Osteocyte (in vitro differentiated cells): Measurements from ENCODE around the gene BRICD5. TPM values are rescaled to one million over a fixed set of nuclear protein-coding genes. Genes with fewer than 3 reads are reported as not detected.

Source experiments
- DNase-seq: peaks from one replicate; pipeline ENCODE4 v3.0.0; 2021; ENCODE audit warnings: mixed read lengths; ENCODE audit not compliant: unreplicated experiment; ENCODE audit errors: extremely low spot score
- H3K27ac Mint-ChIP-seq: one replicate; pipeline ENCODE4 v1.8.0; 2021; ENCODE audit warnings: mild to moderate bottlenecking, mixed read lengths; ENCODE audit not compliant: unreplicated experiment
- H3K27me3 Mint-ChIP-seq: one replicate; pipeline ENCODE4 v1.8.0; 2021; ENCODE audit warnings: mixed read lengths; ENCODE audit not compliant: unreplicated experiment
- H3K36me3 Mint-ChIP-seq: one replicate; pipeline ENCODE4 v1.8.0; 2021; ENCODE audit warnings: mixed read lengths; ENCODE audit not compliant: unreplicated experiment
- H3K4me1 Mint-ChIP-seq: one replicate; pipeline ENCODE4 v1.8.0; 2021; ENCODE audit warnings: mixed read lengths; ENCODE audit not compliant: unreplicated experiment
- H3K4me3 Mint-ChIP-seq: one replicate; pipeline ENCODE4 v1.8.0; 2021; ENCODE audit warnings: mild to moderate bottlenecking, moderate library complexity, mixed read lengths; ENCODE audit not compliant: unreplicated experiment
- H3K9me3 Mint-ChIP-seq: one replicate; pipeline ENCODE4 v1.8.0; 2021; ENCODE audit warnings: mixed read lengths; ENCODE audit not compliant: unreplicated experiment
- CTCF ChIP-seq: fragments of 200-600 bp; sonication (generic); IDR thresholded peaks from 2 replicates; pipeline ENCODE4 v1.5.0; 2021; ENCODE audit warnings: antibody characterized with exemption, mild to moderate bottlenecking, moderate library complexity
- total RNA-seq: library from RNA; stranded (reverse); gene quantifications from 2 replicates; pipeline ENCODE4 v1.2.1, GENCODE V29; 2021

Gene BRICD5
- total RNA-seq, 1 donor from 2014 or later: 6.6 TPM

GRCh38 chr16:2184346-2184745, 26.3 kb downstream of the BRICD5 start:
- no peak for TF ChIP-seq CTCF
- Mint-ChIP-seq H3K27ac (no peak overlapping the region), H3K27me3 (no peaks in the 10 kb centered on the region), H3K9me3 (no peaks in the 10 kb centered on the region), H3K4me3 (no peak overlapping the region), H3K36me3 (no peaks in the 10 kb centered on the region), H3K4me1 (no peaks in the 10 kb centered on the region)
- no peak for DNase-seq

GRCh38 chr16:2183671-2184070, 27.0 kb downstream of the BRICD5 start:
- TF ChIP-seq CTCF: no peak
- no peaks in the 10 kb centered on the region for H3K36me3 Mint-ChIP-seq
- no peaks in the 10 kb centered on the region for H3K4me1 Mint-ChIP-seq
- no peak overlapping the region for H3K27ac Mint-ChIP-seq
- no peak for DNase-seq
- no peaks in the 10 kb centered on the region for H3K9me3 Mint-ChIP-seq
- H3K27me3 Mint-ChIP-seq: no peaks in the 10 kb centered on the region
- H3K4me3 Mint-ChIP-seq: no peak overlapping the region

- no peaks in the 10 kb centered on the region for H3K4me1 Mint-ChIP-seq
- no peak overlapping the region for H3K27ac Mint-ChIP-seq
- H3K9me3 Mint-ChIP-seq: no peaks in the 10 kb centered on the region
- TF ChIP-seq CTCF: no peak
- peaks cover 2% of the 10 kb centered on the region for H3K36me3 Mint-ChIP-seq
- no peak overlapping the region for H3K4me3 Mint-ChIP-seq
- DNase-seq: no peak
- no peaks in the 10 kb centered on the region for H3K27me3 Mint-ChIP-seq
Observed at GRCh38 chr16:2181952-2182351, 28.7 kb downstream of the BRICD5 start.

- Mint-ChIP-seq H3K27me3 (no peaks in the 10 kb centered on the region), H3K36me3 (peaks cover 3% of the 10 kb centered on the region), H3K4me3 (no peak overlapping the region), H3K4me1 (no peaks in the 10 kb centered on the region), H3K27ac (no peak overlapping the region), H3K9me3 (no peaks in the 10 kb centered on the region)
- DNase-seq: no peak
- no peak for TF ChIP-seq CTCF
Observed at GRCh38 chr16:2180962-2181923, 29.4 kb downstream of the BRICD5 start.

- Mint-ChIP-seq H3K4me1 (no peaks in the 10 kb centered on the region), H3K27ac (no peak overlapping the region), H3K4me3 (no peak overlapping the region), H3K36me3 (peaks cover 8% of the 10 kb centered on the region), H3K9me3 (no peaks in the 10 kb centered on the region), H3K27me3 (no peaks in the 10 kb centered on the region)
- TF ChIP-seq CTCF: no peak
- no peak for DNase-seq
Observed at GRCh38 chr16:2180461-2180860, 30.2 kb downstream of the BRICD5 start.
